DOHH2 (cell line): ENCODE results near the gene ALKBH8.

ENCODE experiments used
- H3F3A ChIP-seq: fragments of 200-600 bp; sonication (generic), shearing (Covaris generic); 2 replicates; pipeline ENCODE4 v1.6.0; 2016; ENCODE audit warnings: antibody characterized with exemption, mild to moderate bottlenecking; ENCODE audit not compliant: control insufficient read depth, insufficient read depth
- H3K27ac ChIP-seq: fragments of 200-600 bp; sonication (generic); 2 replicates; pipeline ENCODE4 v1.5.1; 2014; ENCODE audit warnings: low read depth, mild to moderate bottlenecking, low read length, moderate library complexity
- H3K27me3 ChIP-seq: fragments of 200-600 bp; sonication (generic); 2 replicates; pipeline ENCODE4 v1.6.1; 2014; ENCODE audit warnings: mild to moderate bottlenecking, low read length, mixed read lengths; ENCODE audit not compliant: control insufficient read depth
- H3K36me3 ChIP-seq: fragments of 200-600 bp; sonication (generic); 2 replicates; pipeline ENCODE4 v1.6.1; 2014; ENCODE audit warnings: mild to moderate bottlenecking, low read length, moderate library complexity, mixed read lengths; ENCODE audit not compliant: control insufficient read depth
- H3K4me1 ChIP-seq: fragments of 200-600 bp; sonication (generic); 2 replicates; pipeline ENCODE4 v1.6.1; 2014; ENCODE audit warnings: mild to moderate bottlenecking, low read length, mixed read lengths; ENCODE audit not compliant: control insufficient read depth
- H3K4me2 ChIP-seq: fragments of 200-600 bp; sonication (generic); 2 replicates; pipeline ENCODE4 v1.6.0; 2014; ENCODE audit warnings: mild to moderate bottlenecking, low read length, moderate library complexity
- H3K4me3 ChIP-seq: fragments of 200-600 bp; sonication (generic); 2 replicates; pipeline ENCODE4 v1.5.1; 2014; ENCODE audit warnings: mild to moderate bottlenecking, low read length, mixed read lengths
- H3K79me2 ChIP-seq: fragments of 200-600 bp; sonication (generic); 2 replicates; pipeline ENCODE4 v1.6.1; 2014; ENCODE audit warnings: mild to moderate bottlenecking, low read length, mixed read lengths; ENCODE audit not compliant: control insufficient read depth
- H3K9me2 ChIP-seq: fragments of 200-600 bp; sonication (generic); replicated peaks from 2 replicates; pipeline ENCODE4 v1.6.1; 2014; ENCODE audit warnings: mild to moderate bottlenecking, low read length, mixed read lengths; ENCODE audit not compliant: control insufficient read depth
- H3K9me3 ChIP-seq: fragments of 200-600 bp; sonication (generic); 2 replicates; pipeline ENCODE4 v1.6.1; 2014; ENCODE audit warnings: antibody characterized with exemption, low read length, mixed read lengths; ENCODE audit not compliant: control insufficient read depth, insufficient read depth
- H4K20me1 ChIP-seq: fragments of 200-600 bp; sonication (generic); 2 replicates; pipeline ENCODE4 v1.6.0; 2014; ENCODE audit warnings: low read depth, mild to moderate bottlenecking, antibody characterized with exemption, low read length, moderate library complexity; ENCODE audit not compliant: control insufficient read depth, insufficient read depth
- CTCF ChIP-seq: fragments of 200-600 bp; sonication (generic); IDR thresholded peaks from one replicate; pipeline ENCODE4 v1.5.1; 2014; ENCODE audit warnings: antibody characterized with exemption, mild to moderate bottlenecking, low read depth, low read length; ENCODE audit not compliant: poor library complexity, severe bottlenecking
- EZH2phosphoT487 ChIP-seq: fragments of 200-600 bp; sonication (generic); IDR thresholded peaks from 2 replicates; pipeline ENCODE4 v1.6.1; 2017; ENCODE audit warnings: borderline replicate concordance, mild to moderate bottlenecking, antibody characterized with exemption, low read length, moderate library complexity, mixed read lengths

Gene ALKBH8

GRCh38 chr11:107608809-107609208 lies 43.3 kb upstream of the ALKBH8 start:
- H3K9me2 ChIP-seq, result no peaks in the 10 kb centered on the region
- no peaks in the 10 kb centered on the region for H3K4me1 ChIP-seq
- no peaks in the 10 kb centered on the region for H3F3A ChIP-seq
- H3K4me3 ChIP-seq, result no peak overlapping the region
- no peak overlapping the region for H3K4me2 ChIP-seq
- no peaks in the 10 kb centered on the region for H3K9me3 ChIP-seq
- no peaks in the 10 kb centered on the region for H3K79me2 ChIP-seq
- H3K36me3 ChIP-seq, result no peaks in the 10 kb centered on the region
- no peaks in the 10 kb centered on the region for H4K20me1 ChIP-seq
- TF ChIP-seq EZH2phosphoT487 (no peak), CTCF (no peak)
- H3K27ac ChIP-seq, result no peak overlapping the region
- peaks cover 15% of the 10 kb centered on the region for H3K27me3 ChIP-seq

- H3K9me2 ChIP-seq, result no peaks in the 10 kb centered on the region
- TF ChIP-seq CTCF (peak; percentile 16), EZH2phosphoT487 (no peak)
- peaks cover 12% of the 10 kb centered on the region; the same call in 1 of the 2 replicates for H3K27me3 ChIP-seq
- no peak overlapping the region for H3K4me3 ChIP-seq
- H3F3A ChIP-seq, result no peaks in the 10 kb centered on the region
- H4K20me1 ChIP-seq, result no peaks in the 10 kb centered on the region
- no peak overlapping the region for H3K27ac ChIP-seq
- no peak overlapping the region for H3K4me2 ChIP-seq
- no peaks in the 10 kb centered on the region for H3K36me3 ChIP-seq
- H3K79me2 ChIP-seq, result no peaks in the 10 kb centered on the region
- H3K4me1 ChIP-seq, result no peaks in the 10 kb centered on the region
- no peaks in the 10 kb centered on the region for H3K9me3 ChIP-seq
Observed at GRCh38 chr11:107606141-107606540, 40.6 kb upstream of the ALKBH8 start.

- H4K20me1 ChIP-seq, result no peaks in the 10 kb centered on the region
- H3K4me2 ChIP-seq, result no peak overlapping the region
- no peaks in the 10 kb centered on the region for H3K9me3 ChIP-seq
- H3K9me2 ChIP-seq, result no peaks in the 10 kb centered on the region
- H3K27me3 ChIP-seq, result peaks cover 12% of the 10 kb centered on the region; the same call in 1 of the 2 replicates
- H3K4me3 ChIP-seq, result no peak overlapping the region
- H3F3A ChIP-seq, result no peaks in the 10 kb centered on the region
- H3K79me2 ChIP-seq, result no peaks in the 10 kb centered on the region
- no peaks in the 10 kb centered on the region for H3K4me1 ChIP-seq
- H3K27ac ChIP-seq, result no peak overlapping the region
- TF ChIP-seq EZH2phosphoT487 (no peak), CTCF (no peak)
- no peaks in the 10 kb centered on the region for H3K36me3 ChIP-seq
Observed at GRCh38 chr11:107605061-107606006, 39.8 kb upstream of the ALKBH8 start.
